ENCODE data around the gene CCDC197.

CCDC197 gene

DNA sequence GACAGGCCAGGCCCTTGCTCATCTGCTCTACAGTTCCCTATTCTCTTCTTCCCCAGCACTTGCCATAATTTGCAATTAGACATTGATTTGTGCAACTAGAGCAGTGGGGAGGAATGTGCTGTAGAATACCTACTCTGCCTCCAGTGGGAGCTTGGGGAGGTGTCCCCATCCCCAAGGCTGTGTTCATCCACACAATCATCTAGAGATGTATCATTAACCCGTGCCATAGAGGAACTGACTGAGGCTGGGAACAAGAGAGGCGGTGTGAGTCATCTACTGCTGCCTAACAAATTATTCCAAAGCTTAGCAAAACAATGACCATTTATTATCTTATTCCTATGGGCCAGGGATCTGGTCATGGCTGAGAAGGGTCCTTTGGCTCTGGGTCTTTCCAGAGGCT is 23.9 kb downstream of the CCDC197 start:
- ChIA-PET POLR2A (interaction anchor here (0.6 kb wide), 1 partner anchor 590 kb away, joined by 3 read pairs; the partner anchor contains the start of gene UNC79), CTCF (interaction anchor here (0.7 to 4.4 kb wide), 6 partner anchors 8 to 160 kb away, joined by 3 to 17 read pairs (median 6); no protein-coding TSS in a partner anchor)
- no peak for TF ChIP-seq ZBTB17 (tag by site-specific recombination; IDR thresholded peaks at IDR 0.05)
- TF ChIP-seq RBAK (tag by site-specific recombination; IDR thresholded peaks at IDR 0.05), result 0 out of 2 replicates have a peak, but pooled peaks have one; percentile 22
- peak; percentile 61 for TF ChIP-seq SP7 (tag by site-specific recombination; IDR thresholded peaks at IDR 0.05)
- Histone ChIP-seq H3K4me1 (ENCODE audit: control insufficient read depth, insufficient read depth, low read length) (no peaks in the 10 kb centered on the region), H3K9me3 (ENCODE audit: control insufficient read depth, insufficient read depth, low read depth, low read length) (no peaks in the 10 kb centered on the region), H3K36me3 (ENCODE audit: control insufficient read depth in 2 of 2, insufficient read depth in 1 of 2, low read length in 2 of 2) (no peaks in the 10 kb centered on the region), H3K4me3 (ENCODE audit: low read depth, low read length) (no peak overlapping the region), H3K27ac (ENCODE audit: extremely low read depth, low read depth, low read length) (no peak overlapping the region)

DNA sequence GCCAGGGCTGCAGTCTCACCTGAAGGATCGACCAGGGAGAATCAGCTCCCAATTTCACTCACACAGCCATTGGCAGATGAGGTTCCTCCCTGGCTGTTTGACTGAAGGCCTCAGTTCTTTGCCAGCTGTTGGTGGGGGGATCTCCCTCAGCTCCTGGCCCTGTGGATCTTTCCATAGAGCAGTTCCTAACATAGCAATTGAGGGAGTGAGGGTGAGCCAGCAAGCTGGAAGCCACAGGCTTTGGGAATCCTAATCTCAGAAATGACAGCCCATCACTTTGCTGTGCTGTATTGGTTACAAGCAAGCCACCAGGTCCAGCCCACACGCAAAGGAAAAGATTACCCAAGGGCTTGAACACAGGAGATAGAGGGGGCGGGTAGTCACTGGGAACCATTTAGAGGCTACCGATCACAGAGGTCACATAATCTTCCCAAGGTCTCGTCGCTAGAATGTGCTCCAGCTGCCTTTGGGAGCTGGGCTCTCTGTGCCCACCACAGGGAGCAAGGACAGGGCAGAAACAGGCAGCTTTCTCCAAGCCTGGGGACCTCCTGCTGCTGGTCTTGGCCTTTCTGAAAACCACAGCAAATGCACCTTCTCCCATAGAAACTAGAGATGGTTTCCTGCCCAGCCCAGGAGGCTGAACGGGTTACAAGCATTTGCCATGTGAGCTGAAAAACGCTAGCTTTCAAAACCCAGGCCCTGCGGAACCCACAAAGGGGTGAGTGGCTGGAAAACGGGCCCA is 24.5 kb downstream of the CCDC197 start:
- CTCF ChIA-PET, result interaction anchor here (0.7 to 4.4 kb wide), 6 partner anchors 8 to 159 kb away, joined by 3 to 17 read pairs (median 6); no protein-coding TSS in a partner anchor
- H3K9me3 ChIP-seq (ENCODE audit: control insufficient read depth, insufficient read depth, low read depth, low read length), result no peaks in the 10 kb centered on the region
- H3K4me3 ChIP-seq (ENCODE audit: low read depth, low read length), result no peak overlapping the region
- no peaks in the 10 kb centered on the region for H3K36me3 ChIP-seq (ENCODE audit: control insufficient read depth in 2 of 2, insufficient read depth in 1 of 2, low read length in 2 of 2)
- no peaks in the 10 kb centered on the region for H3K4me1 ChIP-seq (ENCODE audit: control insufficient read depth, insufficient read depth, low read length)
- TF ChIP-seq, protein P1, sequence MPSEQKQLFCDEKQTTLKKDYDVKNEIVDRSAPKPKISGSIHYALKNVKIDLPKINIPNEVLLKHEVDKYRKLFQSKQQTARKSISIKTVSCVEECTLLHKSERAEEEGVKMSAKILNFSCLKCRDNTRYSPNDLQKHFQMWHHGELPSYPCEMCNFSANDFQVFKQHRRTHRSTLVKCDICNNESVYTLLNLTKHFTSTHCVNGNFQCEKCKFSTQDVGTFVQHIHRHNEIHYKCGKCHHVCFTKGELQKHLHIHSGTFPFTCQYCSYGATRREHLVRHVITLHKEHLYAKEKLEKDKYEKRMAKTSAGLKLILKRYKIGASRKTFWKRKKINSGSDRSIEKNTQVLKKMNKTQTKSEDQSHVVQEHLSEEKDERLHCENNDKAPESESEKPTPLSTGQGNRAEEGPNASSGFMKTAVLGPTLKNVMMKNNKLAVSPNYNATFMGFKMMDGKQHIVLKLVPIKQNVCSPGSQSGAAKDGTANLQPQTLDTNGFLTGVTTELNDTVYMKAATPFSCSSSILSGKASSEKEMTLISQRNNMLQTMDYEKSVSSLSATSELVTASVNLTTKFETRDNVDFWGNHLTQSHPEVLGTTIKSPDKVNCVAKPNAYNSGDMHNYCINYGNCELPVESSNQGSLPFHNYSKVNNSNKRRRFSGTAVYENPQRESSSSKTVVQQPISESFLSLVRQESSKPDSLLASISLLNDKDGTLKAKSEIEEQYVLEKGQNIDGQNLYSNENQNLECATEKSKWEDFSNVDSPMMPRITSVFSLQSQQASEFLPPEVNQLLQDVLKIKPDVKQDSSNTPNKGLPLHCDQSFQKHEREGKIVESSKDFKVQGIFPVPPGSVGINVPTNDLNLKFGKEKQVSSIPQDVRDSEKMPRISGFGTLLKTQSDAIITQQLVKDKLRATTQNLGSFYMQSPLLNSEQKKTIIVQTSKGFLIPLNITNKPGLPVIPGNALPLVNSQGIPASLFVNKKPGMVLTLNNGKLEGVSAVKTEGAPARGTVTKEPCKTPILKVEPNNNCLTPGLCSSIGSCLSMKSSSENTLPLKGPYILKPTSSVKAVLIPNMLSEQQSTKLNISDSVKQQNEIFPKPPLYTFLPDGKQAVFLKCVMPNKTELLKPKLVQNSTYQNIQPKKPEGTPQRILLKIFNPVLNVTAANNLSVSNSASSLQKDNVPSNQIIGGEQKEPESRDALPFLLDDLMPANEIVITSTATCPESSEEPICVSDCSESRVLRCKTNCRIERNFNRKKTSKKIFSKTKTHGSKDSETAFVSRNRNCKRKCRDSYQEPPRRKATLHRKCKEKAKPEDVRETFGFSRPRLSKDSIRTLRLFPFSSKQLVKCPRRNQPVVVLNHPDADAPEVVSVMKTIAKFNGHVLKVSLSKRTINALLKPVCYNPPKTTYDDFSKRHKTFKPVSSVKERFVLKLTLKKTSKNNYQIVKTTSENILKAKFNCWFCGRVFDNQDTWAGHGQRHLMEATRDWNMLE (tag by site-specific recombination; conservative IDR thresholded peaks at IDR 0.05; ENCODE audit: low read depth), result no peak
- TF ChIP-seq ZFHX2 (tag by site-specific recombination; conservative IDR thresholded peaks at IDR 0.05) (peak; percentile 67), HOXA7 (CRISPR knock-in tag; IDR thresholded peaks at IDR 0.05; ENCODE audit: borderline replicate concordance) (no peak), GLIS1 (tag by site-specific recombination; IDR thresholded peaks at IDR 0.05) (no peak), KLF1 (tag by site-specific recombination; IDR thresholded peaks at IDR 0.05) (no peak), ZNF112 (tag by site-specific recombination; IDR thresholded peaks at IDR 0.05) (no peak), MYNN (tag by site-specific recombination; IDR thresholded peaks at IDR 0.05; ENCODE audit: borderline replicate concordance) (no peak), EGR2 (tag by site-specific recombination; IDR thresholded peaks at IDR 0.05; ENCODE audit: low read depth) (peak; percentile 52; the same call in 1 of the 2 replicates), ZNF624 (tag by site-specific recombination; IDR thresholded peaks at IDR 0.05) (no peak), ZNF549 (tag by site-specific recombination; IDR thresholded peaks at IDR 0.05) (no peak)
- TF ChIP-seq, protein P2, sequence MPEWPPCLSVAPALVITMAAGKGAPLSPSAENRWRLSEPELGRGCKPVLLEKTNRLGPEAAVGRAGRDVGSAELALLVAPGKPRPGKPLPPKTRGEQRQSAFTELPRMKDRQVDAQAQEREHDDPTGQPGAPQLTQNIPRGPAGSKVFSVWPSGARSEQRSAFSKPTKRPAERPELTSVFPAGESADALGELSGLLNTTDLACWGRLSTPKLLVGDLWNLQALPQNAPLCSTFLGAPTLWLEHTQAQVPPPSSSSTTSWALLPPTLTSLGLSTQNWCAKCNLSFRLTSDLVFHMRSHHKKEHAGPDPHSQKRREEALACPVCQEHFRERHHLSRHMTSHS (tag by site-specific recombination; IDR thresholded peaks at IDR 0.05), result no peak
- TF ChIP-seq, protein P3, sequence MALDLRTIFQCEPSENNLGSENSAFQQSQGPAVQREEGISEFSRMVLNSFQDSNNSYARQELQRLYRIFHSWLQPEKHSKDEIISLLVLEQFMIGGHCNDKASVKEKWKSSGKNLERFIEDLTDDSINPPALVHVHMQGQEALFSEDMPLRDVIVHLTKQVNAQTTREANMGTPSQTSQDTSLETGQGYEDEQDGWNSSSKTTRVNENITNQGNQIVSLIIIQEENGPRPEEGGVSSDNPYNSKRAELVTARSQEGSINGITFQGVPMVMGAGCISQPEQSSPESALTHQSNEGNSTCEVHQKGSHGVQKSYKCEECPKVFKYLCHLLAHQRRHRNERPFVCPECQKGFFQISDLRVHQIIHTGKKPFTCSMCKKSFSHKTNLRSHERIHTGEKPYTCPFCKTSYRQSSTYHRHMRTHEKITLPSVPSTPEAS (tag by site-specific recombination; IDR thresholded peaks at IDR 0.05), result no peak
- TF ChIP-seq, protein P4, sequence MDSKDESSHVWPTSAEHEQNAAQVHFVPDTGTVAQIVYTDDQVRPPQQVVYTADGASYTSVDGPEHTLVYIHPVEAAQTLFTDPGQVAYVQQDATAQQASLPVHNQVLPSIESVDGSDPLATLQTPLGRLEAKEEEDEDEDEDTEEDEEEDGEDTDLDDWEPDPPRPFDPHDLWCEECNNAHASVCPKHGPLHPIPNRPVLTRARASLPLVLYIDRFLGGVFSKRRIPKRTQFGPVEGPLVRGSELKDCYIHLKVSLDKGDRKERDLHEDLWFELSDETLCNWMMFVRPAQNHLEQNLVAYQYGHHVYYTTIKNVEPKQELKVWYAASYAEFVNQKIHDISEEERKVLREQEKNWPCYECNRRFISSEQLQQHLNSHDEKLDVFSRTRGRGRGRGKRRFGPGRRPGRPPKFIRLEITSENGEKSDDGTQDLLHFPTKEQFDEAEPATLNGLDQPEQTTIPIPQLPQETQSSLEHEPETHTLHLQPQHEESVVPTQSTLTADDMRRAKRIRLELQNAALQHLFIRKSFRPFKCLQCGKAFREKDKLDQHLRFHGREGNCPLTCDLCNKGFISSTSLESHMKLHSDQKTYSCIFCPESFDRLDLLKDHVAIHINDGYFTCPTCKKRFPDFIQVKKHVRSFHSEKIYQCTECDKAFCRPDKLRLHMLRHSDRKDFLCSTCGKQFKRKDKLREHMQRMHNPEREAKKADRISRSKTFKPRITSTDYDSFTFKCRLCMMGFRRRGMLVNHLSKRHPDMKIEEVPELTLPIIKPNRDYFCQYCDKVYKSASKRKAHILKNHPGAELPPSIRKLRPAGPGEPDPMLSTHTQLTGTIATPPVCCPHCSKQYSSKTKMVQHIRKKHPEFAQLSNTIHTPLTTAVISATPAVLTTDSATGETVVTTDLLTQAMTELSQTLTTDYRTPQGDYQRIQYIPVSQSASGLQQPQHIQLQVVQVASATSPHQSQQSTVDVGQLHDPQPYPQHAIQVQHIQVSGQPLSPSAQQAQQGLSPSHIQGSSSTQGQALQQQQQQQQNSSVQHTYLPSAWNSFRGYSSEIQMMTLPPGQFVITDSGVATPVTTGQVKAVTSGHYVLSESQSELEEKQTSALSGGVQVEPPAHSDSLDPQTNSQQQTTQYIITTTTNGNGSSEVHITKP (tag by site-specific recombination; IDR thresholded peaks at IDR 0.05), result peak; percentile 81
- POLR2A ChIA-PET, result interaction anchor here (0.6 kb wide), 1 partner anchor 591 kb away, joined by 3 read pairs; the partner anchor contains the start of gene UNC79
- H3K27ac ChIP-seq (ENCODE audit: extremely low read depth, low read depth, low read length), result no peak overlapping the region
